ENCODE measurements around the gene CBFA2T3.

The CBFA2T3 gene

DNA sequence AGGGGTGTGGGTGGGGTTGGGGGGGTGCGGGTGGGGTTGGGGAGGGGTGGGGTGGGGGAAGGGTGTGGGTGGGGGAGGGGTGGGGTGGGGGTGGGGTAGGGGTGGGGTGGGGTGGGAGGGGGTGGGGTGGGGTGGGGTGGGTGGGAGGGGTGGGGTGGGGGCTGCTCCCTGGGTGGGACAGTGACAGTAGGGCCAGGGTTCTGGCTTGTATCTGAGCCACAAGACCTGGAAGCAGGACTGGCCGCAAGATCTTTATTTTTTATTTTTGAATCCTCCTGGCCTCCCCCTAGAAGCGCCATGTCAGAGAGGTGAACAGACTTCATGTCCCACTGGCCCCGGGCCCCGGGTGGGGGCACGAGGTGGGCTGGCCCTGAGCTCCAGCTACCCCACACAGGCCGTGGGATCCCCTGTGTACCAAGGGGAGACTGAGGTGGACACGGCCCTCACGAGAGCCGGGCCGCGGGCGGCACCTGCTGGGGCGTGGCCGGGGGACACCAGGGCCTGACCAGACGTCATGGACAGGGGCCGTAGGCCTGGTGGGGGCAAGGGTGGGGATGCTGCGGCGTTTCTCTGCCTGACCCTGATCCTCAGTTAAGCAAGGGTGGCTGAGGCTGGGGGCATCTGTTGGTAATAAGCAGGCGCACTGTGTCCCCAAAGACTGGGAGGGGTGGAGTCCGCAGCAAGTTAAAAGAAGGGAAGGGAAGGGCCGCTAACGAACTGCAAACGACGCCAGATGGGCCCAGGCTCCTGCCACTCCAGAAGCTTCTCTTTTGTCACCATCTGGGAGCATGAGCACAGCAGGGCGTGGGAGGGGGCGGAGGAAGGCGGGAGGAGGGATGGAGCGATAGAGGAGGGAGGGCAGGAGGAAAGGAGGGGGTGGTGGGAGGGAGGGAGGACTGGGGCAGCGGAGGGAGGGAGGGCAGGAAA is 88.3 kb downstream of the CBFA2T3 start:
- DNase-seq (ENCODE audit: low read depth) = no peak

- DNase-seq (ENCODE audit: low read depth) = no peak
Measured at GRCh38 chr16:88888057-88888456, 89.0 kb downstream of the CBFA2T3 start.

- DNase-seq (ENCODE audit: low read depth) = no peak
Measured at GRCh38 chr16:88886845-88887521, 90.0 kb downstream of the CBFA2T3 start.

DNA sequence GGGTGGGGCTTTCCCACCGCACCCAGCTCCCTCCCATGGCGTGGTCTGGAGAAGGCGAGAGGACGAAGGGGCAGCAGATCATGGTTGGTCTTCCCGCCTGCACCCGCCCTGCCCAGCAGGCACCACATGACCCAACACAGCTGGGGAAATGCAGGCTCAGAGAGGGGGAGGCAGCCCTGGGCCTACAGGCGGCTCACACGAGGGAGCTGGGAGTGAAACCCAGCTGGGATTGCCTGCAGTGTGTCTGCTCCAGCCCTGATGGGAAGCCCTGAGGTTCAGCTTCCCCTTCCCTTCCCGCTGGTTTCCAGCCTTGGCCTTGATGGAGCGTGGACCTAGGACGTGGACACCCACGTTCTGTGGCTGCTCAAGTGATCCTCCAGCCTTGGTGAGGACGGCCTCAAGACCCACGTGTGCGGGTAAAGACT is 90.6 kb downstream of the CBFA2T3 start:
- DNase-seq (ENCODE audit: low read depth) = no peak

GRCh38 chr16:88885693-88886280 is 91.2 kb downstream of the CBFA2T3 start:
- no peak for DNase-seq (ENCODE audit: low read depth)

- no peak for DNase-seq (ENCODE audit: low read depth)
Measured at GRCh38 chr16:88884569-88885271, 92.3 kb downstream of the CBFA2T3 start.

- DNase-seq (ENCODE audit: low read depth) = no peak
Measured at GRCh38 chr16:88883946-88884345, 93.1 kb downstream of the CBFA2T3 start.

- DNase-seq (ENCODE audit: low read depth) = no peak
Measured at GRCh38 chr16:88883117-88883895, 93.7 kb downstream of the CBFA2T3 start.

GRCh38 chr16:88882358-88883030 is 94.5 kb downstream of the CBFA2T3 start:
- no peak for DNase-seq (ENCODE audit: low read depth)

DNA sequence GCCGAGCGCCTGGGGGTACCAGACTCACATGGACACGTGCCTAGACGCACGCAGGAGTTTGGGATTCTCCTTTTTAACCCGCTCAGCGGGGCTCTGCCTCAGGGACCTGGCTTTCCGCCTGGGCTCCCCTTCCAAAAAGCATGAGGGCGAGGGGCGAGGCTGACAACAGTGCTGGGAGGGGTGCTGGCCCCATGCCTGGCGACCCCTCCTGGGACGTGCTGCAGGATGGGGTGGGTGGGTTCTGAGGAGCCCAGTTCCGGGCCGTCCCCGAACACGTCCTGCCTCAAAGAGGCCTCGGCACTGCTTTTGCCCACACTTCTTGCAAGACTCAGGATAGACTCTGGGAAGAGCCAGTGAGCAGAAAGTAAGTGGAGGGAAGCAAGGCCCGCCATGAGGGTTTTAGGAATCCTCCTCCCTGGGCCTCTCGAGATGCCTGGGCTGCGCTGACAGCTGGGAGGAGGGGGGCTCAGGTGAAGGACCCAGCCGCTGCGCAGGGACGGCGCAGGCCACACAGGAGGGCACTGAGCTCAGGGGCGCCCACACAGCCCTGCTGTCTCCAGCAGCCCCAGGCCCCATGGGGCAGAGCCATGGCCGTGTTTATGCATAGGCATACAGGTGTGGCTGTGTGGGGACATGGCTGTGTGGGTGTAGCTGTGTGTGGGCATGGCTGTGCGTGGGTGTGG is 95.2 kb downstream of the CBFA2T3 start:
- DNase-seq (ENCODE audit: low read depth) = no peak

DNA sequence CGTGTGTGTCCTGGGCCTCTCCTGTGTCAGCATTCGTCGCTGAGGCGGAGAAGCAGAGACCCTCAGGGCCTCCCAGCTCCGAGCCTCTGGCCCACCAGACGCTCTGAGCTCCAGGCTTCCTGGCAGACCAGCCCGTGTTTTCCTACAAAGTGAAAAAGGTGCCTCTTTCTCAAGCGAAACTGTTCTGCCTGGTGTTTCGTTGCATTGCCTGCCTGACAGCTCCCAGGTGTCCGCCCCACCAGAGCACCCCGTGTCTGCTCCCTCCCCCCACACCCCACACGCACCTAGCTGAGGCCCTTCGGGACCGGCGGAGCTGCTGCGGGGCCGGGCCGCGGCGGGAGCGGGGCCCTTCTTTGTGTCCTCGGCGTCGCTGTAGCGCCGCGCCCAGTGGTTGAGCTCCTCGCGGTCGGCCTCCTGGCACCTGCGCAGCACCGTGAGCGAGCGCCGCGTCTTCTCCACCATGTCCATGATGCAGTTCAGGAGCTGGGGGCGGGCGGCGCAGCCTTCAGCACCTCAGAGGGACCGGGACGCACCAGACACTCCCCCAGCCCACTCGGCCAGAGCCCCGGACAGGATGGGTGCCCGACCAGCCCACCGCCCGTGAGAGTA is 95.9 kb downstream of the CBFA2T3 start:
- DNase-seq (ENCODE audit: low read depth) = no peak

- no peak for DNase-seq (ENCODE audit: low read depth)
Measured at GRCh38 chr16:88880226-88881006, 96.6 kb downstream of the CBFA2T3 start.

- no peak for DNase-seq (ENCODE audit: low read depth)
Measured at GRCh38 chr16:88879788-88880055, 97.3 kb downstream of the CBFA2T3 start.

- DNase-seq (ENCODE audit: low read depth) = no peak
Measured at GRCh38 chr16:88878967-88879787, 97.8 kb downstream of the CBFA2T3 start.

- DNase-seq (ENCODE audit: low read depth) = no peak
Measured at GRCh38 chr16:88878356-88878755, 98.7 kb downstream of the CBFA2T3 start.

- no peak for DNase-seq (ENCODE audit: low read depth)
Measured at GRCh38 chr16:88877564-88878289, 99.3 kb downstream of the CBFA2T3 start.

DNA sequence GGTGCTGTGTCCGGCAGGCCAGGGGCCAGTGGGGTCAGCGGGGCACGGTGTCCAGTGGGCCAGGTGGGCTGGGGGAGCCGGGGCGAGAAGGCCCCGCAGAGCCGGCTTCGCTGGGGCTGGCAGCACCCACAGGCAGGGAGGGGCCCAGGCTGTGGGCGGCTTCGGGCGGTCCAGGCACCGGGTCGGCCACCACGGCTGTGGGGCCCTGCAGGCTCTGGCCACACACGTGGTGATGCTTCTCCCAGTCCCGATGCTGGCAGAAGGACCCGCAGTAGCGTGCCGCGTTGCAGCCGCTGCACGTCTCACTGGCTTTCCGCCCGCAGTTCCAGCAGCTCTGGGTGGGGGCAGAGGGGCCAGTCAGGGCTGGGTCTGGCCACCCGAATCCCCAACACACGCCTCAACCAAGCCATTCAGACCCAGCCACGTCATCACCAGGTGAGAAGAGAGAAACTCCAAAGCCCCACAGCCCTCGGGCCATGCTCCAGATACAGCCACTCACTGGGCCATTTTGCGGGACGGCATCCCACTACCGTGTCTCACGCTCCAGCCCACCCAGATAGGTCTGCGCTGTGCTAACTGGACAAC is 100.0 kb downstream of the CBFA2T3 start:
- DNase-seq (ENCODE audit: low read depth) = no peak

Data from iris pigment epithelial cell (primary cell).